HepG2 (cell line): ENCODE data around the gene PSENEN. TPM values are rescaled to one million over a fixed set of nuclear protein-coding genes. Genes with fewer than 3 reads are reported as not detected.
A peak's percentile ranks its signal among the peaks of the same experiment; 100 is the strongest.

Experiments
- ARID2 ChIP-seq: sonication (generic); formaldehyde crosslinking; IDR thresholded peaks from 2 replicates; pipeline ENCODE4 v1.8.1; 2022; ENCODE audit warnings: mild to moderate bottlenecking, missing genetic modification reagents, borderline replicate concordance
- CCDC6 ChIP-seq: sonication (generic); formaldehyde crosslinking; IDR thresholded peaks from 2 replicates; pipeline ENCODE4 v1.8.1; 2022; ENCODE audit warnings: mild to moderate bottlenecking, missing genetic modification reagents, moderate library complexity
- EEA1 ChIP-seq: sonication (generic); formaldehyde crosslinking; IDR thresholded peaks from 2 replicates; pipeline ENCODE4 v1.5.1; 2020; ENCODE audit warnings: mild to moderate bottlenecking, missing genetic modification reagents, borderline replicate concordance
- EED ChIP-seq: sonication (generic); formaldehyde crosslinking; IDR thresholded peaks from 2 replicates; pipeline ENCODE4 v1.5.0; 2020; ENCODE audit warnings: mild to moderate bottlenecking, missing genetic modification reagents
- EP300 ChIP-seq, 3 experiments: sonication (generic) in 1 of 3; formaldehyde crosslinking in 1 of 3; IDR thresholded peaks; 2 replicates each; pipeline versions ENCODE4 v1.5.1 to v1.6.1; 2011 to 2020; ENCODE audit warnings: low read depth in 2 of 3, low read length in 2 of 3, borderline replicate concordance in 1 of 3, improper control_type of control experiment in 1 of 3, mild to moderate bottlenecking in 1 of 3, missing genetic modification reagents in 1 of 3, moderate library complexity in 1 of 3
- ETV6 ChIP-seq: sonication (generic); formaldehyde crosslinking; conservative IDR thresholded peaks from 2 replicates; pipeline ENCODE4 v1.4.0; 2020; ENCODE audit warnings: missing genetic modification reagents
- FOXA3 ChIP-seq: IDR thresholded peaks from 2 replicates; pipeline ENCODE4 v1.6.1; 2016; ENCODE audit warnings: missing genetic modification reagents, missing compliant biosample characterization
- HCFC1 ChIP-seq: fragments of 150-350 bp; IDR thresholded peaks from 2 replicates; pipeline ENCODE4 v1.6.1; 2014; ENCODE audit warnings: low read depth, low read length
- HNF4G ChIP-seq, 2 experiments: sonication (generic) in 1 of 2; formaldehyde crosslinking in 1 of 2; IDR thresholded peaks; 2 replicates each; pipeline versions ENCODE4 v1.4.0 to v1.6.1; 2011 to 2020; ENCODE audit warnings: borderline replicate concordance in 2 of 2, low read depth in 2 of 2, mild to moderate bottlenecking in 2 of 2, low read length in 1 of 2, missing genetic modification reagents in 1 of 2, moderate library complexity in 1 of 2
- IKZF1 ChIP-seq: fragments of 450-650 bp; IDR thresholded peaks from 2 replicates; pipeline ENCODE4 v1.7.1; 2016
- MNT ChIP-seq: fragments of 450-650 bp; IDR thresholded peaks from 2 replicates; pipeline ENCODE4 v1.6.1; 2016
- MTF2 ChIP-seq: sonication (generic); formaldehyde crosslinking; IDR thresholded peaks from 2 replicates; pipeline ENCODE4 v1.5.0; 2020; ENCODE audit warnings: missing genetic modification reagents, borderline replicate concordance
- MXD4 ChIP-seq: IDR thresholded peaks from 2 replicates; pipeline ENCODE4 v1.6.1; 2016; ENCODE audit warnings: mild to moderate bottlenecking, missing biosample characterization, missing genetic modification reagents
- NFRKB ChIP-seq: fragments of 450-650 bp; IDR thresholded peaks from 2 replicates; pipeline ENCODE4 v1.6.1; 2017
- RAD21 ChIP-seq: fragments of 450-650 bp; formaldehyde crosslinking; IDR thresholded peaks from 2 replicates; pipeline ENCODE4 v1.5.0; 2020; ENCODE audit warnings: mild to moderate bottlenecking
- SMAD1 ChIP-seq: sonication (generic); formaldehyde crosslinking; IDR thresholded peaks from 2 replicates; pipeline ENCODE4 v1.4.0; 2020; ENCODE audit warnings: missing genetic modification reagents, low read depth, mild to moderate bottlenecking, borderline replicate concordance
- SNAI1 ChIP-seq: sonication (generic); formaldehyde crosslinking; IDR thresholded peaks from 2 replicates; pipeline ENCODE4 v1.5.0; 2020; ENCODE audit warnings: mild to moderate bottlenecking, missing genetic modification reagents, borderline replicate concordance
- SRF ChIP-seq: IDR thresholded peaks from 2 replicates; pipeline ENCODE4 v1.6.1; 2011; ENCODE audit warnings: mild to moderate bottlenecking, low read depth, low read length, moderate library complexity
- THYN1 ChIP-seq: sonication (generic); formaldehyde crosslinking; IDR thresholded peaks from 2 replicates; pipeline ENCODE4 v1.8.1; 2023; ENCODE audit warnings: low read depth, mild to moderate bottlenecking, moderate library complexity, missing genetic modification reagents, borderline replicate concordance
- TSC22D2 ChIP-seq: sonication (generic); formaldehyde crosslinking; IDR thresholded peaks from 2 replicates; pipeline ENCODE4 v1.5.1; 2020; ENCODE audit warnings: missing genetic modification reagents, mild to moderate bottlenecking, borderline replicate concordance
- ZNF10 ChIP-seq: sonication (generic); formaldehyde crosslinking; IDR thresholded peaks from 2 replicates; pipeline ENCODE4 v1.4.0; 2020; ENCODE audit warnings: mild to moderate bottlenecking, low read depth, missing genetic modification reagents, borderline replicate concordance
- ZNF276 ChIP-seq: sonication (generic); formaldehyde crosslinking; IDR thresholded peaks from 2 replicates; pipeline ENCODE4 v1.4.0; 2020; ENCODE audit warnings: mild to moderate bottlenecking, low read depth, missing genetic modification reagents
- ZNF282 ChIP-seq: fragments of 450-650 bp; IDR thresholded peaks from 2 replicates; pipeline ENCODE4 v1.6.1; 2018; ENCODE audit not compliant: partially characterized antibody
- ZNF44 ChIP-seq: sonication (generic); formaldehyde crosslinking; IDR thresholded peaks from 2 replicates; pipeline ENCODE4 v1.5.1; 2020; ENCODE audit warnings: mild to moderate bottlenecking, missing genetic modification reagents
- ZNF670 ChIP-seq: sonication (generic); formaldehyde crosslinking; IDR thresholded peaks from 2 replicates; pipeline ENCODE4 v1.8.0; 2022; ENCODE audit warnings: mild to moderate bottlenecking, missing genetic modification reagents, borderline replicate concordance
- ZNF768 ChIP-seq: sonication (generic); formaldehyde crosslinking; IDR thresholded peaks from 2 replicates; pipeline ENCODE4 v1.4.0; 2020; ENCODE audit warnings: missing genetic modification reagents
- ZNF816 ChIP-seq: sonication (generic); formaldehyde crosslinking; IDR thresholded peaks from 2 replicates; pipeline ENCODE4 v1.8.0; 2022; ENCODE audit warnings: missing genetic modification reagents, mild to moderate bottlenecking, borderline replicate concordance
- ZNF83 ChIP-seq: sonication (generic); formaldehyde crosslinking; IDR thresholded peaks from 2 replicates; pipeline ENCODE4 v1.4.0; 2020; ENCODE audit warnings: missing genetic modification reagents, mild to moderate bottlenecking, borderline replicate concordance
- polyA plus RNA-seq, 8 experiments: library from polyadenylated mRNA; depleted of rRNA in 3 of 8; stranded (reverse) in 7 of 8; unstranded in 1 of 8; fragments of >200 nt; fragmentation: Illumina TruSeq in 4 of 8; extraction: Trizol in 4 of 8; gene quantifications; 2 replicates each; pipeline versions ENCODE4 v1.2.1 to v1.2.3, GENCODE V29; 2011 to 2016; ENCODE audit warnings: low read depth in 4 of 8, missing spikeins in 1 of 8, mixed read lengths in 1 of 8; ENCODE audit not compliant: insufficient read depth in 1 of 8
- total RNA-seq, 5 experiments: library from RNA; depleted of rRNA; stranded (reverse); fragments of >200 nt; fragmentation: Illumina TruSeq; extraction: Trizol; gene quantifications; 2 replicates each; pipeline ENCODE4 v1.2.3, GENCODE V29; 2016; ENCODE audit warnings: low read depth in 1 of 5

Gene PSENEN
- total and polyA plus RNA-seq, 2 of the 13 experiments (the other 11 are each of a cell fraction or from before 2014, with no cell fraction given) = 16.9 to 34.2 TPM

- TF ChIP-seq SNAI1 (no peak), EED (CRISPR knock-in tag) (no peak), SRF (no peak), MXD4 (CRISPR knock-in tag) (no peak), ZNF282 (no peak), TSC22D2 (CRISPR knock-in tag) (no peak), MNT (peak; percentile 53; the same call in 1 of the 2 replicates), ZNF276 (no peak), ETV6 (CRISPR knock-in tag) (no peak), ZNF44 (CRISPR knock-in tag) (no peak), SMAD1 (CRISPR knock-in tag) (no peak), ZNF816 (CRISPR knock-in tag) (no peak), CCDC6 (CRISPR knock-in tag) (no peak), RAD21 (CRISPR knock-in tag) (no peak), NFRKB (no peak), HCFC1 (peak; percentile 95), ZNF83 (no peak), ARID2 (CRISPR knock-in tag) (no peak), MTF2 (no peak), THYN1 (CRISPR knock-in tag) (no peak), ZNF10 (CRISPR knock-in tag) (no peak), IKZF1 (no peak), HNF4G (IDR thresholded peaks at IDR 0.05; ENCODE audit: borderline replicate concordance, low read depth, low read length) (peak; percentile 63; the same call in 1 of the 2 replicates), HNF4G (CRISPR knock-in tag; IDR thresholded peaks at IDR 0.05; ENCODE audit: borderline replicate concordance, low read depth) (no peak), EP300 (IDR thresholded peaks at IDR 0.05; ENCODE audit: low read depth in 2 of 2, low read length in 2 of 2) (no peak), EP300 (CRISPR knock-in tag; IDR thresholded peaks at IDR 0.05; ENCODE audit: borderline replicate concordance) (no peak), FOXA3 (peak; percentile 41), ZNF670 (no peak), EEA1 (CRISPR knock-in tag) (no peak), ZNF768 (CRISPR knock-in tag) (peak; percentile 10; the same call in 1 of the 2 replicates)
These were observed 2.9 kb downstream of the PSENEN start, which contains the start of gene LIN37 (continued) for GRCh38 chr19:35748106-35749020.
